HepG2 (cell line): ENCODE data around the gene GPS1. TPM values are rescaled to one million over a fixed set of nuclear protein-coding genes. Genes with fewer than 3 reads are reported as not detected.
A peak's percentile ranks its signal among the peaks of the same experiment; 100 is the strongest.

Experiments used
- ASH2L ChIP-seq: fragments of 300-600, 200-600 bp; sonication (generic); IDR thresholded peaks from 2 replicates; pipeline ENCODE4 v1.7.0; 2017; ENCODE audit warnings: low read depth, mild to moderate bottlenecking, moderate library complexity, mixed read lengths, low read length; ENCODE audit not compliant: insufficient read length
- CEBPG ChIP-seq: IDR thresholded peaks from 2 replicates; pipeline ENCODE4 v1.6.1; 2016
- ERF ChIP-seq: IDR thresholded peaks from 2 replicates; pipeline ENCODE4 v1.6.1; 2018; ENCODE audit warnings: missing biosample characterization, missing genetic modification reagents
- ETV6 ChIP-seq: sonication (generic); formaldehyde crosslinking; conservative IDR thresholded peaks from 2 replicates; pipeline ENCODE4 v1.4.0; 2020; ENCODE audit warnings: missing genetic modification reagents
- KLF12 ChIP-seq: sonication (generic); formaldehyde crosslinking; IDR thresholded peaks from 2 replicates; pipeline ENCODE4 v1.4.0; 2020; ENCODE audit warnings: missing genetic modification reagents, borderline replicate concordance
- MXI1 ChIP-seq: IDR thresholded peaks from 3 replicates; pipeline ENCODE4 v1.6.1; 2012; ENCODE audit warnings: low read depth, low read length, inconsistent platforms, borderline replicate concordance
- NCOA5 ChIP-seq: sonication (generic); formaldehyde crosslinking; IDR thresholded peaks from 2 replicates; pipeline ENCODE4 v1.4.0; 2020; ENCODE audit warnings: missing genetic modification reagents
- NFIC ChIP-seq: IDR thresholded peaks from 2 replicates; pipeline ENCODE4 v1.6.1; 2012; ENCODE audit warnings: mild to moderate bottlenecking, low read length, inconsistent platforms
- NFYC ChIP-seq: IDR thresholded peaks from 2 replicates; pipeline ENCODE4 v1.6.1; 2016; ENCODE audit warnings: missing genetic modification reagents, missing compliant biosample characterization
- NR2F2 ChIP-seq: IDR thresholded peaks from 2 replicates; pipeline ENCODE4 v1.6.1; 2012; ENCODE audit warnings: low read depth, inconsistent platforms, borderline replicate concordance
- RAD21 ChIP-seq: fragments of 450-650 bp; formaldehyde crosslinking; IDR thresholded peaks from 2 replicates; pipeline ENCODE4 v1.5.0; 2020; ENCODE audit warnings: mild to moderate bottlenecking
- RFX5 ChIP-seq: IDR thresholded peaks from 2 replicates; pipeline ENCODE4 v1.6.1; 2011; ENCODE audit warnings: low read depth, low read length, improper control_type of control experiment
- STAT5B ChIP-seq: sonication (generic); formaldehyde crosslinking; IDR thresholded peaks from 2 replicates; pipeline ENCODE4 v1.4.0; 2020; ENCODE audit warnings: missing genetic modification reagents
- YEATS4 ChIP-seq: sonication (generic); formaldehyde crosslinking; IDR thresholded peaks from 2 replicates; pipeline ENCODE4 v1.4.0; 2020; ENCODE audit warnings: missing genetic modification reagents, borderline replicate concordance
- ZKSCAN5 ChIP-seq: sonication (generic); formaldehyde crosslinking; IDR thresholded peaks from 2 replicates; pipeline ENCODE4 v1.5.1; 2020; ENCODE audit warnings: mild to moderate bottlenecking, missing genetic modification reagents
- ZNF646 ChIP-seq: sonication (generic); formaldehyde crosslinking; IDR thresholded peaks from 2 replicates; pipeline ENCODE4 v1.9.0; 2021; ENCODE audit warnings: mild to moderate bottlenecking, missing genetic modification reagents
- ZNF670 ChIP-seq: sonication (generic); formaldehyde crosslinking; IDR thresholded peaks from 2 replicates; pipeline ENCODE4 v1.8.0; 2022; ENCODE audit warnings: mild to moderate bottlenecking, missing genetic modification reagents, borderline replicate concordance
- ZNF713 ChIP-seq: sonication (generic); formaldehyde crosslinking; IDR thresholded peaks from 2 replicates; pipeline ENCODE4 v1.4.0; 2020; ENCODE audit warnings: mild to moderate bottlenecking, missing genetic modification reagents
- ZNF800 ChIP-seq: sonication (generic); formaldehyde crosslinking; IDR thresholded peaks from 2 replicates; pipeline ENCODE4 v1.4.0; 2020; ENCODE audit warnings: missing genetic modification reagents
- polyA plus RNA-seq, 8 experiments: library from polyadenylated mRNA; depleted of rRNA in 3 of 8; stranded (reverse) in 7 of 8; unstranded in 1 of 8; fragments of >200 nt; fragmentation: Illumina TruSeq in 4 of 8; extraction: Trizol in 4 of 8; gene quantifications; 2 replicates each; pipeline versions ENCODE4 v1.2.1 to v1.2.3, GENCODE V29; 2011 to 2016; ENCODE audit warnings: low read depth in 4 of 8, missing spikeins in 1 of 8, mixed read lengths in 1 of 8; ENCODE audit not compliant: insufficient read depth in 1 of 8
- total RNA-seq, 5 experiments: library from RNA; depleted of rRNA; stranded (reverse); fragments of >200 nt; fragmentation: Illumina TruSeq; extraction: Trizol; gene quantifications; 2 replicates each; pipeline ENCODE4 v1.2.3, GENCODE V29; 2016; ENCODE audit warnings: low read depth in 1 of 5
- TF ChIP-seq, protein P1 (sequence below): sonication (generic); formaldehyde crosslinking; IDR thresholded peaks from 2 replicates; pipeline ENCODE4 v1.5.0; 2020; ENCODE audit warnings: mild to moderate bottlenecking, missing genetic modification reagents, borderline replicate concordance

GPS1 gene
- total and polyA plus RNA-seq, 2 of the 13 experiments (the other 11 are each of a cell fraction or from before 2014, with no cell fraction given) = 124 to 128 TPM

DNA sequence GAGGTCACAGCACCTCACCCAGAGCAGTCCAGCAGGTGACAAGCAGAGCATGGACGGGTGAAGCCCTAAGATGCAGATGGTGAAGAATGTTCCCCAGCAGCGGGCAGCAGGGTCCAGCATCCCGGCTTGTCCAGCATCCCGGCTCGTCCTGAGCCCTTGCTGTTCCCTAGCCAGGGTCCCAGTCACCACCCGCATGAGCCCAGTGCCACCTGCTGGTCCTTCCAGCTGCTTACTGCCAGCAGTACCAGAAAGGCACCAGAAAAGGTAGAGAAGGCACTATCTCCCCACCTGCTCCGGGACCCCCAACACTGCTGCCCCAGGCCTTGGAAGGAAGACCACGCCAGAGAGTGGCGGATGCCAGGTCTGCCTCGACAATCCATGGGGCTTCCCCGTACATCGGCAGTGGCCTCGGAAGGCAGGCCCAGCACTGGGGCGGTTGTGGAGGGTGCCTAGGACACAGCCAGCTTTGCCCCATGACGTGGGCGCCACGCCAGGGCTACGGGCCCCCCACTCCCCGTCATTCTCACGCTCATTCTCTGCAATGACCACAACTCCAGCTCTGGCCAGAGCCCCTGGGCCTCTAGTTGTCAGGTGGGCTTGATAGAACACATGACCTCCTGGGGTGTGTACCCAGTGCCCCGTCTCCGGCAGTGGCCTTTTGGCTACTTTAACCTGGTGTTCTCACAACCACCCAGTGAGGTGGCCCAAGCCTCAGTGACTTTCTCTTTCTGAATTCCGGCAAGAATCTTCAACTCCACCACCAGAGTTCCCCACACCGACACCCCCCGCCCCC lies 30.4 kb upstream of the GPS1 start (continued):
- TF ChIP-seq ETV6 (no peak; the same call in 1 of the 2 replicates), RAD21 (CRISPR knock-in tag) (peak; percentile 98), YEATS4 (CRISPR knock-in tag) (peak; percentile 68; the same call in 1 of the 2 replicates), ZNF670 (CRISPR knock-in tag) (no peak), CEBPG (CRISPR knock-in tag) (no peak), ZNF800 (CRISPR knock-in tag) (peak; percentile 95), ASH2L (no peak), KLF12 (CRISPR knock-in tag) (peak; percentile 84), NFIC (no peak), ZNF646 (CRISPR knock-in tag) (0 out of 2 replicates have a peak, but pooled peaks have one; percentile 10), NCOA5 (peak; percentile 86; the same call in 1 of the 2 replicates), NR2F2 (no peak), RFX5 (no peak), ZNF713 (CRISPR knock-in tag) (no peak), ERF (peak; percentile 61), STAT5B (CRISPR knock-in tag) (0 out of 2 replicates have a peak, but pooled peaks have one; percentile 18), NFYC (peak; percentile 42; the same call in 1 of the 2 replicates), MXI1 (peak; percentile 51; the same call in 1 of the 3 replicates), ZKSCAN5 (CRISPR knock-in tag) (peak; percentile 59; the same call in 1 of the 2 replicates)
- TF ChIP-seq, protein P1, sequence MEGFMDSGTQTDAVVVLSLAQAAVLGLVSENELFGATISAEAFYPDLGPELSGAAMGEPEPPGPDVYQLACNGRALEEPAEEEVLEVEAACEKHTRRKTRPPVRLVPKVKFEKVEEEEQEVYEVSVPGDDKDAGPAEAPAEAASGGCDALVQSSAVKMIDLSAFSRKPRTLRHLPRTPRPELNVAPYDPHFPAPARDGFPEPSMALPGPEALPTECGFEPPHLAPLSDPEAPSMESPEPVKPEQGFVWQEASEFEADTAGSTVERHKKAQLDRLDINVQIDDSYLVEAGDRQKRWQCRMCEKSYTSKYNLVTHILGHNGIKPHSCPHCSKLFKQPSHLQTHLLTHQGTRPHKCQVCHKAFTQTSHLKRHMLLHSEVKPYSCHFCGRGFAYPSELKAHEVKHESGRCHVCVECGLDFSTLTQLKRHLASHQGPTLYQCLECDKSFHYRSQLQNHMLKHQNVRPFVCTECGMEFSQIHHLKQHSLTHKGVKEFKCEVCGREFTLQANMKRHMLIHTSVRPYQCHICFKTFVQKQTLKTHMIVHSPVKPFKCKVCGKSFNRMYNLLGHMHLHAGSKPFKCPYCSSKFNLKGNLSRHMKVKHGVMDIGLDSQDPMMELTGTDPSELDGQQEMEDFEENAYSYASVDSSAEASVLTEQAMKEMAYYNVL (CRISPR knock-in tag) = no peak
